Neural crest cell (in vitro differentiated cells): Measurements from ENCODE around the gene NSUN2. TPM values are rescaled to one million over a fixed set of nuclear protein-coding genes. Genes with fewer than 3 reads are reported as not detected.

ENCODE experiments used
- DNase-seq: peaks from one replicate; pipeline ENCODE4 v3.0.0; 2021; ENCODE audit warnings: low read depth, mixed read lengths, low spot score
- H3K27ac Mint-ChIP-seq: one replicate; pipeline ENCODE4 v1.8.0; 2021; ENCODE audit warnings: mild to moderate bottlenecking, mixed read lengths; ENCODE audit not compliant: unreplicated experiment
- H3K27me3 Mint-ChIP-seq: 2 replicates; pipeline ENCODE4 v1.8.0; 2021; ENCODE audit warnings: low read depth, mild to moderate bottlenecking, mixed read lengths
- H3K36me3 Mint-ChIP-seq: 2 replicates; pipeline ENCODE4 v1.8.0; 2021; ENCODE audit warnings: low read depth, mild to moderate bottlenecking, mixed read lengths
- H3K4me1 Mint-ChIP-seq: 2 replicates; pipeline ENCODE4 v1.8.0; 2021; ENCODE audit warnings: mixed read lengths
- H3K4me3 Mint-ChIP-seq: one replicate; pipeline ENCODE4 v1.8.0; 2021; ENCODE audit warnings: mild to moderate bottlenecking, mixed read lengths
- H3K9me3 Mint-ChIP-seq: 2 replicates; pipeline ENCODE4 v1.8.0; 2021; ENCODE audit warnings: mixed read lengths
- total RNA-seq: library from RNA; stranded (reverse); gene quantifications from 2 replicates; pipeline ENCODE4 v1.2.1, GENCODE V29; 2021
- TF ChIP-seq, protein P1 (sequence below): fragments of 200-600 bp; sonication (generic); conservative IDR thresholded peaks from 2 replicates; pipeline ENCODE4 v1.5.0; 2021; ENCODE audit warnings: antibody characterized with exemption, mild to moderate bottlenecking

Gene NSUN2
- total RNA-seq, 1 donor from 2014 or later = 76.9 TPM

DNA sequence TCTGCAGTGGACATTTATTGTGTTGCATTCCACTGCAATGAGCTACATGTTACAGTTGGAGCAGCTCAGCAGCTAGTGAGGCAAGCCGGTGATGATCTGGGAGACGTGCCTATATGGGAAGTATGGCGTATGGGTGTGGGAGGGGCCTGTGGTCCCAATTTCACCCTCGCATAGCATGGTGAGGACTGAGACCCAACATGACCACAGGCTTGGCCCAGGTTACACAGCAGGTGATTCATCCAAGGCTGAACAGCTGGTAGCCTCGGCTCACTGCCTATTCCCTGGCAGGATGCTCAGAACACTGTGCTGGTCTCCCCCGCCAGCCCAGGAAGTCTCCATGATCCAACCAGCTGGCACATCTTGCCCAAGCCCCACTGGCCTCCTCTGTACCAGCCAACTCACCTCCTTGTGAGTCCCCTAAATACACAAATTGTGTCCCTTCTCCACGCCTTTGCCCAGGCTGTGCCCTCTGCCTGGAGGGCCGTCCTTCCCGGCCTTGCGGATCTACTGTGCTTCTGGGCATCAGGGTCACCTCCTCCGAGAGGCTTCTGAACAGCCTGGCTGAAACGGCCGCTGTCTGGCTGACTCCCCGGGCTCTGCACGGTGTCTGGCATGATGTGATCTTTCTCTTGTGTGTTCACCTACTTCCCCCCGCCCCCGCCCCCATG, 81.4 kb downstream of the NSUN2 start:
- DNase-seq = no peak
- Mint-ChIP-seq H3K27ac (no peak overlapping the region), H3K4me1 (no peaks in the 10 kb centered on the region), H3K4me3 (no peak overlapping the region), H3K9me3 (no peaks in the 10 kb centered on the region), H3K27me3 (peaks cover 13% of the 10 kb centered on the region), H3K36me3 (no peaks in the 10 kb centered on the region)
- TF ChIP-seq, protein P1, sequence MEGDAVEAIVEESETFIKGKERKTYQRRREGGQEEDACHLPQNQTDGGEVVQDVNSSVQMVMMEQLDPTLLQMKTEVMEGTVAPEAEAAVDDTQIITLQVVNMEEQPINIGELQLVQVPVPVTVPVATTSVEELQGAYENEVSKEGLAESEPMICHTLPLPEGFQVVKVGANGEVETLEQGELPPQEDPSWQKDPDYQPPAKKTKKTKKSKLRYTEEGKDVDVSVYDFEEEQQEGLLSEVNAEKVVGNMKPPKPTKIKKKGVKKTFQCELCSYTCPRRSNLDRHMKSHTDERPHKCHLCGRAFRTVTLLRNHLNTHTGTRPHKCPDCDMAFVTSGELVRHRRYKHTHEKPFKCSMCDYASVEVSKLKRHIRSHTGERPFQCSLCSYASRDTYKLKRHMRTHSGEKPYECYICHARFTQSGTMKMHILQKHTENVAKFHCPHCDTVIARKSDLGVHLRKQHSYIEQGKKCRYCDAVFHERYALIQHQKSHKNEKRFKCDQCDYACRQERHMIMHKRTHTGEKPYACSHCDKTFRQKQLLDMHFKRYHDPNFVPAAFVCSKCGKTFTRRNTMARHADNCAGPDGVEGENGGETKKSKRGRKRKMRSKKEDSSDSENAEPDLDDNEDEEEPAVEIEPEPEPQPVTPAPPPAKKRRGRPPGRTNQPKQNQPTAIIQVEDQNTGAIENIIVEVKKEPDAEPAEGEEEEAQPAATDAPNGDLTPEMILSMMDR = no peak

DNA sequence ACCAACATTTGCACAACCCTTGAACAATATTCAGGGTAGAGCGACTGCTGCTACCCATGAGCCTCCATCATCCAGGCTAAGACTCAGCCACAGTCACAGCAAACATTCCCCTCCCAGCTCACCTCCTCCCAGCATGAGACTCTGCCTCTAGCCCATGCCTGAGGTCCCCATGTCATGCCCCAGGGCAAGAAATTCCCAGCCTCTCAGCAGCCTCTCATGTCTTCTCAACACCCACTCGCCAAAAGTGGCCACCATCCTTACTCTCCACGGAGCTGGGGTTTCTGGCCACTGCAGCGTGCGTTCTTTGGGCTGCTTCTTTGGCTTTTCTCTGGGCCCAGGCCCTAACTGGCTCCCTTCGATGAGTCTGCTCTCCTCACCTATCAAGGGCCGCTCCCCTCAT, 82.2 kb downstream of the NSUN2 start:
- DNase-seq = no peak
- TF ChIP-seq, protein P1 = no peak

More for the DNA sequence above, 82.2 kb downstream of the NSUN2 start:
- no peak overlapping the region for H3K4me3 Mint-ChIP-seq
- H3K4me1 Mint-ChIP-seq = no peaks in the 10 kb centered on the region
- H3K9me3 Mint-ChIP-seq = no peaks in the 10 kb centered on the region
- H3K27me3 Mint-ChIP-seq = peaks cover 12% of the 10 kb centered on the region
- H3K27ac Mint-ChIP-seq = no peak overlapping the region
- H3K36me3 Mint-ChIP-seq = no peaks in the 10 kb centered on the region

Other genes starting within 250 kb of the NSUN2 start
- 2.7 TPM in 2 replicates for gene UBE2QL1, start 184.2 kb downstream of the NSUN2 start, total RNA-seq
- 29.7 and 31.3 TPM in 2 replicates for gene SRD5A1, start 396 bp upstream of the NSUN2 start, total RNA-seq
- gene TENT4A, start 80.4 kb upstream of the NSUN2 start, total RNA-seq = 39.3 and 41.2 TPM in 2 replicates